Measurements from ENCODE around the gene KCNJ8.
"Not testable (repeated sequence)": the region's sequence is repeated elsewhere in the genome, so short reads cannot be mapped to it uniquely, and the experiment has no call there.

DNA sequence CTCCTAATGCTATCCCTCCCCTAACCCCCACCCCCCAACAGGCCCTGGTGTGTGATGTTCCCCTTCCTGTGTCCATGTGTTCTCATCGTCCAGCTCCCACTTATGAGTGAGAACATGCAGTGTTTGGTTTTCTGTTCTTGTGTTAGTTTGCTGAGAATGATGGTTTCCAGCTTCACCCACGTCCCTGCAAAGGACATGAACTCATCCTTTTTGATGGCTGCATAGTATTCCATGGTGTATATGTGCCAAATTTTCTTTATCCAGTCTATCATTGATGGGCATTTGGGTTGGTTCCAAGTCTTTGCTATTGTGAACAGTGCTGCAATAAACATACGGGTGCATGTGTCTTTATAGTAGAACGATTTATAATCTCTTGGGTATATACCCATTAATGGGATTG is 15.2 kb upstream of the KCNJ8 start:
- TF ChIP-seq, protein P1, sequence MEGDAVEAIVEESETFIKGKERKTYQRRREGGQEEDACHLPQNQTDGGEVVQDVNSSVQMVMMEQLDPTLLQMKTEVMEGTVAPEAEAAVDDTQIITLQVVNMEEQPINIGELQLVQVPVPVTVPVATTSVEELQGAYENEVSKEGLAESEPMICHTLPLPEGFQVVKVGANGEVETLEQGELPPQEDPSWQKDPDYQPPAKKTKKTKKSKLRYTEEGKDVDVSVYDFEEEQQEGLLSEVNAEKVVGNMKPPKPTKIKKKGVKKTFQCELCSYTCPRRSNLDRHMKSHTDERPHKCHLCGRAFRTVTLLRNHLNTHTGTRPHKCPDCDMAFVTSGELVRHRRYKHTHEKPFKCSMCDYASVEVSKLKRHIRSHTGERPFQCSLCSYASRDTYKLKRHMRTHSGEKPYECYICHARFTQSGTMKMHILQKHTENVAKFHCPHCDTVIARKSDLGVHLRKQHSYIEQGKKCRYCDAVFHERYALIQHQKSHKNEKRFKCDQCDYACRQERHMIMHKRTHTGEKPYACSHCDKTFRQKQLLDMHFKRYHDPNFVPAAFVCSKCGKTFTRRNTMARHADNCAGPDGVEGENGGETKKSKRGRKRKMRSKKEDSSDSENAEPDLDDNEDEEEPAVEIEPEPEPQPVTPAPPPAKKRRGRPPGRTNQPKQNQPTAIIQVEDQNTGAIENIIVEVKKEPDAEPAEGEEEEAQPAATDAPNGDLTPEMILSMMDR (IDR thresholded peaks at IDR 0.05): not testable (repeated sequence)
- TF ChIP-seq ZFX (IDR thresholded peaks at IDR 0.05; ENCODE audit: borderline replicate concordance): not testable (repeated sequence)
